NCI-H2227 (cell line): ENCODE results near the gene CARD9.
"Not testable (repeated sequence)": the region's sequence is repeated elsewhere in the genome, so short reads cannot be mapped to it uniquely, and the experiment has no call there.

ENCODE experiments used
- DNase-seq: peaks from one replicate; lab custom pipeline; 2025; ENCODE audit not compliant: unreplicated experiment; lab: John Stamatoyannopoulos, UW

Gene CARD9

DNA sequence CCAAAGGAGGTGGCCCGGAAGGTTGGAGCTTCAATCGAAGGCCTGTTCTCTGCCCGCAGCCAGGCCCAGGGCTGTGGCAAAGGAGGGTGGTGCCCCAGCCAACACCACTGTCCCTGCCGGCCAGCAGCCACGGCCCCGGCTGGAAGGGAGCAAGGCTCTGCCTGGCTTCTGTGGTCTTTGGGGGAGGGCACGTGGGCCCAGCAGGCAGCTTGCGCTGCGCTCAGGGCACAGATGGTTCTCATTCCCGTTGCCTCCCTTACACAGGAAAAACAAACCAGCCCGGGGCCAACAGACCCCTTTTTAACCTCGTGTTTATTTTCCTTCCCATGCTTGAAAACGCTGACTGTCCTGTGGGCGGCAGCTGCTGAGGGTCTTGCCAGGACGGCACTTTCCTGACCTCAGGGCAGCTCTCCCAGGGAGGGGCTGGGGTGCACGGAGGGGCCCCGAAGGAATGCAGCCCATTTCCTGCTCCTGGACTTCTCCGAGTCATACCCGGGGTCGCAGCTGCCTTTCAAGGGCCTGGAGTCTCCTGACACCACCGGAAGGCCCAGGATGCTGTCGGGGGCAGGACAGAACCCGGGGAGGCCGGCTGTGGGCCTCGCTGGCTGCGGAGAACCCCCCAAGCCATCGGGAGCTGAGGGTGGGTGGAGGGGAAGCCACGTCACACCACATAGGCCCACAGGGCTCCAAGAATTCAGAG is 47.3 kb downstream of the CARD9 start:
- no peak for DNase-seq

DNA sequence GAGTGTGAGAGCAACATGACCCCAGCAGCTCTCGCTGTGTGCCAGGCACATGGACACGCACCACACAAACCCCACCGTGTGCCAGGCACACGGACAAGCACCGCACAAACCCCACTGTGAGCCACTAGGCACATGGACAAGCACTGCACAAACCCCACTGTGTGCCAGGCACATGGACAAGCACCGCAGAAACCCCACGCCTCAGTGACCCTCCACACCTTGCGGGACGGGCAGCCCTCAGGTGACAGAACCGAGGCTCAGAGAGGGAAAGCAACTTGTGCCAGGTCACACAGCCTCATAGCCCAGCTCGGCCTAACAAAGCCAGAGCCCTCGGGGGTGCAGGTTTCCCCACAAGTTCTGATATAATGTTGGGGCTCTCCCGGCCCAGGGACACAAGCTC is 48.1 kb downstream of the CARD9 start:
- DNase-seq = no peak

DNA sequence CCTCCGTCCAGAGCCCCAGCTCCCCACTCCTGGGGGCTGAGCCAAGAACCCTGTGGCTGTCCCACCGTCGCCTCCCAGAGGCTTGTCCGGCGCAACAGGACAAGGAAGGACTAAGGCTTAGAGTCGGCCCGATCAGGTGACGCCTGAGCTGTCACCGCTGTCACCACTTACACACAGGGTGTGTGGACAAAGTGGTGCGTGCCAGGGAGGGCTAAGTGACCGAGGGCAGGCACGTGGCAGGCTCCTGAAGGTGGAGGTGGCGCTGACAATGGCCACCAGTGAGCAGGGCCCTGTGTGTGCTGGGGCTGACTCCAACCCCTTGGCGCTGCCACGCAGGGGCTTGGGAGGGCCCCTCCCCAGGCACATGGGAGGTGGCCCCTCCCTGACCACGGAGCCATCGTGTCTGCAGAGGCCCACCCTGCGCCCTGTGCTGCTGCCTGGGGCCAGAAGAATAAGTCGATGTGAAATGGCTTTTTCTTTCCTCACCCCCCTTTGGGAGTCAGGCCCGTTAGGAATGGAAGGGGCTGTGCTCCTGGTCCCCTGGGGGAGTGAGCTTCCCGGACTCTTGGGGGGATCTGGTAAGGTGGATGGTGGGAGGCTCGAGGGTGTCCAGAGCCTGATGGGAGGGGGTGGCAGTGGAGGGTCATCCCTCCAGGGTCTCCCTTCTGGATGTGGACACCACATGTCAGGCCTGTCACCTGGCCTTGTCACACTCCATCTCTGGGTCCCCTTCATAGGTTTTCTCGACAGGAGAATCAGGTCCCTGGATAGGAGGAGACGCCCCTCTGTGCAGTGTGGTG is 48.8 kb downstream of the CARD9 start:
- DNase-seq = peak; percentile 11

DNA sequence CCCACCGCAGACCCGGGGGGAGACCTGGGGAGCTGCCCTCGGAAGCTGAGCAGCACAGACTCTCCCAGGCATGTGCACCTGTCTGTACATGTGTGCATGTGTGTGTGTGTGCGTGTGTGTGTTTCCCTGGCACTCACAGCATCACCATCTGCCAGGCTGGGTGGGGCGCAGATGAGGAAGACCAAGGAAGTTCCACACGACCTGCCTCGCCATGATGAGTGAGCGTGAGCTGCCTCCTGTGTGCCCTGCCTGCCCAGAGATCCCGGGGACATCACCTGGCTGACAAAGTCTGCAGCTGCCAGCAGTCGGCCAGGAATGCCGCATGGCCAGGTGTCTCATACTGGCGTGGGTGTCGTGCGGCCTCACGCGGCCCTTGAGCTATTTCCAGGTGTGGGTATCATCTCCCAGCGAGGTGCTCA is 50.1 kb downstream of the CARD9 start:
- DNase-seq = no peak

DNA sequence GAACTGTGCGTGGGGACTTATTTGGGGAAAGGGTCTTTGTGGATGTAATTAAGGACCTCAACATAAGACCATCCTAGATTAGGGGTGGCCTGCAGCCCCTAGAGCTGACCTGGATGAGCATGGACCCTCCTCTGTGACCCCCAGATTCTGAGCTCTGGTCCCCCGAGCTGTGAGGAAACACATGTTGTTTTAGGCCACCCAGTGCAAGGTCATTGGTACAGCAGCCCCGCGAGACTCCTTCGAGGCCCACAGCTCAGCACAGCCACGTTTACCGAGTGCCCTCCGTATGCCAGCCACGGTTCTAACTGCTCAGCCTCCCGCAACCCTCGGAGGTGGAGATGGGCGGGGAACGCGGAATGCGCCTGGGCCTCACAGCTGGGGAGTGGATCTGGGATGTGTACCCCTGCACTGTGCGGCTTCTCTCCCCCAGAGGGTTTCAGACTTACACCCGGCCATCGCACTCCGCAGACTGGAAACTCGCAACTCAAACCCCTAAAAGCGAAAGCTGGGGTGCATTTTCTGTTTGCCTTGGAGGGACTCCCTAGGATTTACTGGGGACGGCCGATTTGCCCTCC is 50.6 kb downstream of the CARD9 start:
- DNase-seq = no peak

DNA sequence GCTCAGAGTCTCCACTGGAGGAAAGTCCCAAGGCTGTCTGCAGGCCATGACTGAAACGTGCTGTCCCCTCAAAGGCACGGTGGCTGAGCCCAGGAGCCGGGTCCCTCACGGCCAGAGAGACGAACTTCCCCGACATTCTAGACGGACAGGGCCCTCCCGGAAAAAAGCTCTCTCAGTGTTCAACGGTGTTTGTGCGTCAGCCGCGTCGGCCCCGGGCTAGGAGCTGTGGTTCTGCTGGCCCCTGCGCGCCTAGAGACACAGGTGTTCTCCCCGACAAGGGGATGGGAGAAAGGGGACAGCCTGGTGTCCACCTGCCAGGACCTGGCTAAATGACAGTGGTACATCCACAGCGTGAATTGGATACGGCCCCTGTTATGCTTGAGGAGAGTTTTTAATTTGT is 51.9 kb downstream of the CARD9 start:
- no peak for DNase-seq

DNA sequence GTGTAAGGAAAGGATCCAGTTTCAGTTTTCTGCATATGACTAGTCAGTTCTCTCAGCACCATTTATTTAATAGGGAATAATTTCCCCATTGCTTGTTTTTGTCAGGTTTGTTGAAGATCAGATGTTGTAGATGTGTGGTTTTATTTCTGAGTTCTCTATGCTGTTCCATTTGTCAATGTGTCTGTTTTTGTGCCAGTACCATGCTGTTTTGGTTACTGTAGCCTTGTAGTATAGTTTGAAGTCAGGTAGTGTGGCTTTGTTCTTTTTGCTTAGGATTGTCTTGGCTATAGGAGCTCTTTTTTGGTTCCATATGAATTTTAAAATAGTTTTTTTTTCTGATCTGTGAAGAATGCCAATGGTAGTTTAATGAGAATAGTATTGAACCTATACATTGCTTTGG is 52.5 kb downstream of the CARD9 start:
- DNase-seq = not testable (repeated sequence)

DNA sequence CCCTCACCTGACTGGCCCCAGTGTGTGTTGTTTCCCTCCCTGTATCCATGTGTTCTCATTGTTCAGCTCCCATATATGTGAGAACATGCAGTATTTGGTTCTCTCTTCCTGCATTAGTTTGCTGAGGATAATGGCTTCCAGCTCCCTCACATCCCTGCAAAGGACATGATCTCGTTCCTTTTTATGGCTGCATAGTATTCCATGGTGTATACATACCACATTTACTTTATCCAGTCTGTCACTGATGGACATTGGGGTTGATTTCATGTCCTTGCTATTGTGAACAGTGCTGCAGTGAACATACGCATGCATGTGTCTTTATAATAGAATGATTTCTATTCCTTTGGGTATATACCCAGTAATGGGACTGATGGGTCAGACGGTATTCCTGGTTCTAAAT is 53.5 kb downstream of the CARD9 start:
- DNase-seq = not testable (repeated sequence)

DNA sequence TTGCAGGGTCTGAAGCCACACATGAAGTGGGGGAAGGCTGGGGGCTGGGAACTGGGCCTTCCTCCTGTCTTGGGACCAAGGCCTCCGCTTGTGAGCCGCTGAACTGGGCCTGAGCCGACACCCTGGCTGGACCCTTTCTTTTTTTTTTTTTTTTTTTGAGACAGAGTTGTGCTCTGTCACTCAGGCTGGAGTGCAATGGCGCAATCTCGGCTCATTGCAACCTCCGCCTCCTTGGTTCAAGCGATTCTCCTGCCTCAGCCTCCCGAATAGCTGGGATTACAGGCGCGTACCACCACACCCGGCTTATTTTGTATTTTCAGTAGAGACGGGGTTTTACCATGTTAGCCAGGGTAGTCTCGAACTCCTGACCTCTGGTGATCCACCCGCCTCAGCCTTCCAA is 54.2 kb downstream of the CARD9 start:
- DNase-seq = not testable (repeated sequence)

DNA sequence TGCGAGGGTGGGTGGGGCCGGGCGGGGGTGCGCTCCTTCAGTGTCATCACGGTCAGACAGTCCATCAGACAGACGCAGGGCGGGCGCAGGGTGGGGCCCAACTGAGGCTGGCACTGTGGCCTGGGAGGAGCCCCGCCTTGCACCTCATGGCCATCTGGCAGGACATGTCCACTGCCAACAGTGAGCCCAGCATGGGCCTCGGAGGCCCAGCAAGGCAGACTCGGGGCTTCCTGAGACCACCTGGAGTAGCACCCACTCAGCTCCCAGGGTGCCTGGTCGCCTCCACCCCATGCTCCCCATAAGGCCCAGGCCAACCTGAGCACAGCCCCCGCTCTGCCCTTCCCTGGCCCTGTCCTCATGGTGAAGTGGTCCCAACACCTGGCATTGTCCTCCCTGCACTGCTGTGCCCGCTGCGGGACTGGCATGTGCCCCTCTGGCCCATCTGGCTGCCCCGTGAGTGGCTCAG is 54.7 kb downstream of the CARD9 start:
- DNase-seq = no peak

DNA sequence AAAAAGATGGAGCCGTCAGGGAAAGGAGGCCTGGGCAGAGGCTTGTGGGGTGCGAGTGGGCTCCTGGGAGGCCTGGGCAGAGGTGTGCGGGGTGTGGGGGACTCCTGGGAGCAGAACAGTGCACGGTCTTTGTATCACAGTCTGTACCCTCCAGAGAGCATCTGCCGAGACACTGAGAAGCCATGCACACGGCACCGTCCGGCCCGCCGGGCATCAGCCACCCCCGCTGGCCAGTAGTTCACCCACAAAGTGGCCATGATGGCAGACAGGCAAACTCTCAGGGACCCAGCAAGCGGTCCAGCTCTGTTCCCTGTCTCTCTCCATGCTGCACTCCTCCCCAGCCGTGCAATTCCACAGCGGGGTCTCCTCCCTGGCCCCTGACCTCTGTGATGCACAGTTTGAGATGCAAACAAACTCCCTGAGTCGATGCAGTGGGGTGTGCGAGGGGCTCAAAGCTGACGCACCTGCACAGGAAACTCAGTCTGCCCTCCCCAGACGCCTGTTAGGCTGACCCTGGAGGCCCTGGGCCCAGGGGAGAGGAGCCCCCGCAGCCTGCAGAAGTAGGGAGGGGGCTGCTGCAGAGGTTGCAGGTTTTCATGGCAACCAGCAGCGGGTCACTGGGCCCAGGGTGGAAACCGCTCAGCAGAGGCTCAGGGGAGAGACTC is 55.2 kb downstream of the CARD9 start:
- no peak for DNase-seq

DNA sequence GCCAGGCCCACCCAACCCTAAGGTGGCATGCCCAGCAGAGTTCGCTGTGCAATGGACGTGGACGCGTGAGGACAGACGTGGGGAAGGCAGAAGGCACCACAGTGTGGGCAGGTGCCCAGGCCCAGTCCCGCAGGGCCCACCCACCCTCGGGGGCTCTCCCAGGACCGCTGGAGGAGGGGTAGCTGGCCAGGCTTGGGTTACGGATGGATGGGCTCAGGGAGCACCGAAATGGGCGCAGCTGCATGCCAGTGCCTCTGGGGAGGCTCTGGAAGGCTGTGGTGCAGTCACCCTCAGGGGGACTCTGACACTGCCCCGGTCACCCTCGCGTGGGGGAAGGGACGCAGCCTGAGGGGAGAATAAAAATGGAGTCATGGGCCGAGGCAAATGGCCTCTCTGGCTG is 55.8 kb downstream of the CARD9 start:
- no peak for DNase-seq

DNA sequence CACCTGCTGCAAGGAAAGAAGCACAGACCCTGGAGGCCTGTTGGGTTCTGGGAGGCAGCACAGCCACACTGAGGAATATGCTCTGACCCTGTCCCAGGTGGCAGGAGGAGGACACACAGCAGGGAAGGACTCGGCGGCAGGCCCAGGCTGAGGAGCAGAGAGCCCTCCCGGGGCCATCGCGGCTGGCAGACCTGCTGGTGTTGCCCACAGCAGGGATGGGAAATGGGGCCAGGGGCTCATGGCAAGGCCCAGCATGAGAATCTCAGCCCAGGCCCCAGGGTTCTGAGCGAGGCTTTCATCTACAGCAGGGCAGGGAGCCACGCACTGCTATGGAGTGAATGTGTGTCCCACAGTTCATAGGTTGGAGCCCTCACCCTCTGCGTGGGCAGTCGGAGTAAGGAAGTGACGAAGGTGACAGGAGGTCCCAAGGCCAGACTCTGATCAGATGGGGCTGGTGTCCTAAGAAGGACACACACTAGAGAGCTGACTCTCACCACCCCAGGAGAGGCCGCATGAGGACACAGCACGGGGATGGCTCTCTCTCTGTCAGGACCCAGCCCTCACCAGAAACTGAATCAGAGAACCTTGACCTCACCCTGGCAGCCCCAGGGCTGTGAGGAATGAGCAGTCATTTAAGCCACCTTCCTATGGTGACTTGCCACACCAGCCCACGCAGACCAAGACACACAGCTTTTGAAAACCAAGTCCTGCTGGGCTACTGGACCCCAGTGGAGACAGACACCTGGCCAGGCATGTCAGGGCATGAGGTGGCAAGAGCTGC is 56.4 kb downstream of the CARD9 start:
- no peak for DNase-seq

DNA sequence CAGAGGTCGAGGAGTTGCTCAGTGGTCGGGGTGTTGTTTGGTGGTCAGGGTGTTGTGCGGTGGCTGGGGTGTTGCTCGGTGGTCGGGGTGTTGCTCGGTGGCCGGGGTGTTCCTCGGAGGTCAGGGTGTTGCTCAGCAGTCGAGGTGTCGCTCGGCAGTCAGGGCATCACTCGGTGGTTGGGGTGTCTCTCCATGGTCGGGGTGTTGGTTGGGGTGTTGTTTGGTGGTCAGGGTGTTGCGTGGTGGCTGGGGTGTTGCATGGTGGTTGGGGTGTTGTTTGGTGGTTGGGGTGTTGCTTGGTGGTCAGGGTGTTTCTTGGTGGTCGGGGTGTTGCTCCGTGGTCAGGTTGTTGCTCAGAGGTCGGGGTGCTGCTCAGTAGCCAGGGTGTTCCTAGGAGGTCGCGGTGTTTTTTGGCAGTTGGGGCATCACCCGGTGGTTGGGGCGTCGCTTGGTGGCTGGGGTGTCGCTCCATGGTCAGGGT is 57.2 kb downstream of the CARD9 start:
- no peak for DNase-seq

DNA sequence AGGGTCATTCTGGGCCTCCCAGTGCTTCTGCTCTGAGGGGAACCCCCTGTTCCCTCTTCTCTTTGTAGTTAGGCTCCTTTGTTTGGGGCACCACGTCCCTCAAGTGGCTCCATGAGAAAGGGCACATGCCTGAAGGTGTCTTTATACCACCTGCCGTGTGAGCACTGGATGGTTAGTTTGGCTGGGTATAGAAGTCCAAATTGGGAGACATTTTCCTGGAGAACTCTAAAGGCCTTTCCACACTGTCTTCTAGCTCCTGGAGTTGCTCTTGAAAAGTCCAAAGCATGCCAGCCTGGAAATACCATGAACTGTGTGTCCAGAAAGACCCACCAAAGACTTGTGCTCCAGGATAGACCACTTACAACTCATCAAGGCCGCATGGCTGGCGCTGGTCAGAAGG is 58.5 kb downstream of the CARD9 start:
- DNase-seq = no peak

DNA sequence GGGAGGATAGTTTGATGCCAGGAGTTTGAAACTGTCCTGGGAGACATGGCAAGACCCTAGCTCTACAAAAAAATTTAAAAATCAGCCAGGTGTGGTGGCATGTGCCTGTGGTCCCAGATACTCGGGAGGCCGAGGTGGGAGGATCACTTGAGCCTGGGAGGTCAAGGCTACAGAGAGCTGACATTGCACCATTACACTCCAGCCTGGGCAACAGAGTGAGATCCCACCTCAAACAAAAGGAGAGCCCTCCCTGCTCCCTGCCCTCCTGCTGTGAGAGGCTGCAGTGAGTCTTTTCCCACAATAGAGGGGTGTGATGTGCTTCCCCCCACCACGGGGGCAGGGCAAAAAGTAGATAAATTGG is 59.4 kb downstream of the CARD9 start:
- DNase-seq = no peak
